HL-60 (cell line): ENCODE data around the gene MAP2K4.

Source experiments
- GABPA ChIP-seq: IDR thresholded peaks from 2 replicates; pipeline ENCODE4 v1.6.1; 2012; ENCODE audit warnings: low read depth
- POLR2AphosphoS5 ChIP-seq: IDR thresholded peaks from 2 replicates; pipeline ENCODE4 v1.6.1; 2012; ENCODE audit warnings: low read depth
- TF ChIP-seq, protein P1 (sequence below): IDR thresholded peaks from one replicate; pipeline ENCODE4 v1.5.1; 2011; ENCODE audit warnings: low read length, control low read depth, inconsistent platforms; ENCODE audit not compliant: insufficient read depth
- TF ChIP-seq, protein P2 (sequence below): IDR thresholded peaks from 2 replicates; pipeline ENCODE4 v1.6.1; 2012; ENCODE audit warnings: low read depth; ENCODE audit not compliant: insufficient replicate concordance

DNA sequence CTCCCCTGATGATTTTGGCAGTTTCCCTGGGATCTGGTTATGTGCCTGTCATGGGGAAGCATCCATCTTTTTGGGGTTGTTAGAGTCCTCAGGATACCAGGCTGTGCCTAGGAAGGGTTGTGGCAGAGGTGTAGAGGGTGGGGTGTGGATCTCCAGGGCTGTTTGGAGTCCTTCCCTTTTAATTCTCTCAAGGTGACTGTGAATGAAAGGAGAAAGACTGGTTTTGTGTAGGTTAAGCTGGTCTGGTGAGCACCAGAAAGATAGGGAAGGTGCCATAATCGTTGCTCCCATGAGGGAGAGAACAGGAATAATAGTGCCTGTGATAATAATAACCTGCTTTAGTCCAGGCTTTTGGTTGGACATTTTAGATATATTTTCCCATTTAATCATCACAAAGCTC is 7.0 kb downstream of the MAP2K4 start:
- no peak for TF ChIP-seq GABPA
- TF ChIP-seq, protein P1, sequence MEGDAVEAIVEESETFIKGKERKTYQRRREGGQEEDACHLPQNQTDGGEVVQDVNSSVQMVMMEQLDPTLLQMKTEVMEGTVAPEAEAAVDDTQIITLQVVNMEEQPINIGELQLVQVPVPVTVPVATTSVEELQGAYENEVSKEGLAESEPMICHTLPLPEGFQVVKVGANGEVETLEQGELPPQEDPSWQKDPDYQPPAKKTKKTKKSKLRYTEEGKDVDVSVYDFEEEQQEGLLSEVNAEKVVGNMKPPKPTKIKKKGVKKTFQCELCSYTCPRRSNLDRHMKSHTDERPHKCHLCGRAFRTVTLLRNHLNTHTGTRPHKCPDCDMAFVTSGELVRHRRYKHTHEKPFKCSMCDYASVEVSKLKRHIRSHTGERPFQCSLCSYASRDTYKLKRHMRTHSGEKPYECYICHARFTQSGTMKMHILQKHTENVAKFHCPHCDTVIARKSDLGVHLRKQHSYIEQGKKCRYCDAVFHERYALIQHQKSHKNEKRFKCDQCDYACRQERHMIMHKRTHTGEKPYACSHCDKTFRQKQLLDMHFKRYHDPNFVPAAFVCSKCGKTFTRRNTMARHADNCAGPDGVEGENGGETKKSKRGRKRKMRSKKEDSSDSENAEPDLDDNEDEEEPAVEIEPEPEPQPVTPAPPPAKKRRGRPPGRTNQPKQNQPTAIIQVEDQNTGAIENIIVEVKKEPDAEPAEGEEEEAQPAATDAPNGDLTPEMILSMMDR = no peak
- TF ChIP-seq, protein P2, sequence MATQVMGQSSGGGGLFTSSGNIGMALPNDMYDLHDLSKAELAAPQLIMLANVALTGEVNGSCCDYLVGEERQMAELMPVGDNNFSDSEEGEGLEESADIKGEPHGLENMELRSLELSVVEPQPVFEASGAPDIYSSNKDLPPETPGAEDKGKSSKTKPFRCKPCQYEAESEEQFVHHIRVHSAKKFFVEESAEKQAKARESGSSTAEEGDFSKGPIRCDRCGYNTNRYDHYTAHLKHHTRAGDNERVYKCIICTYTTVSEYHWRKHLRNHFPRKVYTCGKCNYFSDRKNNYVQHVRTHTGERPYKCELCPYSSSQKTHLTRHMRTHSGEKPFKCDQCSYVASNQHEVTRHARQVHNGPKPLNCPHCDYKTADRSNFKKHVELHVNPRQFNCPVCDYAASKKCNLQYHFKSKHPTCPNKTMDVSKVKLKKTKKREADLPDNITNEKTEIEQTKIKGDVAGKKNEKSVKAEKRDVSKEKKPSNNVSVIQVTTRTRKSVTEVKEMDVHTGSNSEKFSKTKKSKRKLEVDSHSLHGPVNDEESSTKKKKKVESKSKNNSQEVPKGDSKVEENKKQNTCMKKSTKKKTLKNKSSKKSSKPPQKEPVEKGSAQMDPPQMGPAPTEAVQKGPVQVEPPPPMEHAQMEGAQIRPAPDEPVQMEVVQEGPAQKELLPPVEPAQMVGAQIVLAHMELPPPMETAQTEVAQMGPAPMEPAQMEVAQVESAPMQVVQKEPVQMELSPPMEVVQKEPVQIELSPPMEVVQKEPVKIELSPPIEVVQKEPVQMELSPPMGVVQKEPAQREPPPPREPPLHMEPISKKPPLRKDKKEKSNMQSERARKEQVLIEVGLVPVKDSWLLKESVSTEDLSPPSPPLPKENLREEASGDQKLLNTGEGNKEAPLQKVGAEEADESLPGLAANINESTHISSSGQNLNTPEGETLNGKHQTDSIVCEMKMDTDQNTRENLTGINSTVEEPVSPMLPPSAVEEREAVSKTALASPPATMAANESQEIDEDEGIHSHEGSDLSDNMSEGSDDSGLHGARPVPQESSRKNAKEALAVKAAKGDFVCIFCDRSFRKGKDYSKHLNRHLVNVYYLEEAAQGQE = no peak
- TF ChIP-seq POLR2AphosphoS5 = no peak
